Gastroesophageal sphincter (tissue), 3 donors: Measurements from ENCODE around the gene CYFIP1.

Source experiments
- EP300 ChIP-seq: sonication (generic); formaldehyde crosslinking; IDR thresholded peaks from one replicate; pipeline ENCODE4 v1.6.1; 2017; ENCODE audit warnings: antibody characterized with exemption, mild to moderate bottlenecking
- POLR2A ChIP-seq, 2 donors: fragments of 450-650 bp; IDR thresholded peaks; one replicate each; pipeline ENCODE4 v1.6.1; 2017; ENCODE audit warnings: antibody characterized with exemption in 2 of 2, mild to moderate bottlenecking in 2 of 2, moderate library complexity in 1 of 2
- POLR2AphosphoS5 ChIP-seq: sonication (generic); formaldehyde crosslinking; IDR thresholded peaks from one replicate; pipeline ENCODE4 v1.6.1; 2017; ENCODE audit warnings: antibody characterized with exemption
- TF ChIP-seq, protein P1 (sequence below), 4 experiments: fragments of 200-600 bp in 2 of 4; fragments of 450-650 bp in 2 of 4; sonication (generic) in 1 of 4; IDR thresholded peaks; one replicate each; pipeline ENCODE4 v1.5.1; 2017 to 2019; ENCODE audit warnings: antibody characterized with exemption in 4 of 4, mild to moderate bottlenecking in 2 of 4, moderate library complexity in 2 of 4

- TF ChIP-seq, protein P1, sequence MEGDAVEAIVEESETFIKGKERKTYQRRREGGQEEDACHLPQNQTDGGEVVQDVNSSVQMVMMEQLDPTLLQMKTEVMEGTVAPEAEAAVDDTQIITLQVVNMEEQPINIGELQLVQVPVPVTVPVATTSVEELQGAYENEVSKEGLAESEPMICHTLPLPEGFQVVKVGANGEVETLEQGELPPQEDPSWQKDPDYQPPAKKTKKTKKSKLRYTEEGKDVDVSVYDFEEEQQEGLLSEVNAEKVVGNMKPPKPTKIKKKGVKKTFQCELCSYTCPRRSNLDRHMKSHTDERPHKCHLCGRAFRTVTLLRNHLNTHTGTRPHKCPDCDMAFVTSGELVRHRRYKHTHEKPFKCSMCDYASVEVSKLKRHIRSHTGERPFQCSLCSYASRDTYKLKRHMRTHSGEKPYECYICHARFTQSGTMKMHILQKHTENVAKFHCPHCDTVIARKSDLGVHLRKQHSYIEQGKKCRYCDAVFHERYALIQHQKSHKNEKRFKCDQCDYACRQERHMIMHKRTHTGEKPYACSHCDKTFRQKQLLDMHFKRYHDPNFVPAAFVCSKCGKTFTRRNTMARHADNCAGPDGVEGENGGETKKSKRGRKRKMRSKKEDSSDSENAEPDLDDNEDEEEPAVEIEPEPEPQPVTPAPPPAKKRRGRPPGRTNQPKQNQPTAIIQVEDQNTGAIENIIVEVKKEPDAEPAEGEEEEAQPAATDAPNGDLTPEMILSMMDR (IDR thresholded peaks at IDR 0.05), result no peak
- no peak for TF ChIP-seq POLR2A (IDR thresholded peaks at IDR 0.05)
- TF ChIP-seq EP300, result no peak
- TF ChIP-seq POLR2AphosphoS5, result no peak
These were observed 110.3 kb downstream of the CYFIP1 start for GRCh38 chr15:22869856-22870255.
